Activated naive CD8-positive, alpha-beta T cell (primary cell): ENCODE data around the gene L2HGDH.
A peak's percentile ranks its signal among the peaks of the same experiment; 100 is the strongest.
"Not testable (repeated sequence)": the region's sequence is repeated elsewhere in the genome, so short reads cannot be mapped to it uniquely, and the experiment has no call there.

Experiments used
- H3K27ac Mint-ChIP-seq: one replicate; pipeline ENCODE4 v1.8.0; 2021; ENCODE audit warnings: mixed read lengths
- H3K27me3 Mint-ChIP-seq: one replicate; pipeline ENCODE4 v1.8.0; 2021; ENCODE audit warnings: mixed read lengths
- H3K36me3 Mint-ChIP-seq: one replicate; pipeline ENCODE4 v1.8.0; 2021; ENCODE audit warnings: mixed read lengths
- H3K4me1 Mint-ChIP-seq: one replicate; pipeline ENCODE4 v1.8.0; 2021; ENCODE audit warnings: low read depth, mixed read lengths
- H3K4me3 Mint-ChIP-seq: one replicate; pipeline ENCODE4 v1.8.0; 2021; ENCODE audit warnings: mild to moderate bottlenecking, mixed read lengths
- H3K9me3 Mint-ChIP-seq: one replicate; pipeline ENCODE4 v1.8.0; 2021; ENCODE audit warnings: low read depth, mixed read lengths

The L2HGDH gene

DNA sequence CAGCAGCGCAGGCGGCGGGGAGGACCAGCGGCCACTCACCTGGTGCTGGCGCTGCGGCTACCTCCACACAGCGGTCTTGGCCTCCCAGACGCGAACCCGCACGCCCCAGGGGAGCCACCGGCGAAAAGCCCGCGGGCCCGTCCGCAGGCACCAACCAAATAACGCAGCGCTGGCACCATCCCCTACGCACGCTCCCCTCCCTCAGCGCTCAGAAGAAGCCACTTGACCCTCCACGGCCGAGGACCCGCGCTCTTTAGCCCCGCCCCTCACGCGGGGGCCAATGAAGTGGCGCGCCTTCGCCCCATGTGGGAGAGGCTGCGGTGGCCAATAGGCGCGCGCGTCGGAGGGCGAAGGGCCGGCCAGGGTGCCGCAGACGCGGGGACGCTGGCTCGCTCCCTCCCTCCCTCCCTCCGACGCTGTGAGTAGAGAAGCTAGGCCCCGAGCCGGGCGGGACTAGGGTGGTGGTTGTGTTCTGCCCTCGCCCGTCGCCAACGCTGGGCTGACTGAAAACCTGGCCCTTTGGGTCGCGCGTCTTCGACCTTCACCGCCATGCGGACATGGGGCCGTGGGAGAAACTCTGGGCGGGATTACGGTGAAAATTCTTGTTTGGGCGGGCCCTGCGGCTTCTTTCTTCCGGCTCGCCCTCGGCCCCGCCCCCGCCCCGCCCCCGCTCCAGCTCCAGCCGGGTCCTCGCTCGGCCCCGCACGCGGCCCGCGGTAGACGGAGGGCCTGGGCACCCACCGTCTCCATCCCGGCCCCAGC lies at the start of gene L2HGDH, which contains the start of gene DMAC2L:
Gene L2HGDH (minus strand): TSS at position 258 of the 762 bp plus-strand sequence. CDS start 79 bp downstream, at position 179.
Gene DMAC2L (plus strand): TSS at position 353 of the 762 bp plus-strand sequence. CDS start 9,164 bp downstream, outside the sequence.
- Mint-ChIP-seq H3K27me3 (no peaks in the 10 kb centered on the region), H3K27ac (peak within 1 kb of the TSS; percentile 99), H3K36me3 (peaks cover 8% of the 10 kb centered on the region), H3K4me3 (peak within 1 kb of the TSS; percentile 88), H3K4me1 (peaks cover 44% of the 10 kb centered on the region), H3K9me3 (no peaks in the 10 kb centered on the region)

DNA sequence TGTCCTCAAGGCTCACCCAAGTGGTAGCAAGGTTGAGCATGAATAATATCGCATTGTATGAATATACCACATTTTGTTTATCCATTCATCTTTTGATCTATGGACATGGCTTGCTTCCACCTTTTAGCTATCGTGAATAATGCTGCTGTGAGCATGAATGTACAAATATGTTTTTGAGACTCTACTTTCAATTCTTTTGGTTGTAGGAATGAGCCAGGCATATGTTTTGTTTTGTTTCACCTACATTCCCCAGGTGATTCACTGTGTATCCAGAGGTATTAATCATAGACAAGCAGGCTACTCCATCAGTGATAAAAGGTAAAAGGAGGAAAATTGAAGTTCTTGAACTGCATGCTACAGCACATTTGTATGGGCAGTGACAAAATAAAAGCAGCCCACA lies 48.8 kb upstream of the L2HGDH start:
- Mint-ChIP-seq H3K36me3 (peaks cover 21% of the 10 kb centered on the region), H3K27ac (no peak overlapping the region)

GRCh38 chr14:50360093-50360492 lies 48.1 kb upstream of the L2HGDH start:
- Mint-ChIP-seq H3K36me3 (peaks cover 24% of the 10 kb centered on the region), H3K4me3 (no peak overlapping the region), H3K4me1 (peaks cover 30% of the 10 kb centered on the region), H3K27ac (no peak overlapping the region), H3K27me3 (no peaks in the 10 kb centered on the region), H3K9me3 (no peaks in the 10 kb centered on the region)

More for the DNA sequence above, 48.8 kb upstream of the L2HGDH start:
- no peaks in the 10 kb centered on the region for H3K27me3 Mint-ChIP-seq
- H3K9me3 Mint-ChIP-seq = no peaks in the 10 kb centered on the region
- H3K4me1 Mint-ChIP-seq = peaks cover 27% of the 10 kb centered on the region
- H3K4me3 Mint-ChIP-seq = no peak overlapping the region

GRCh38 chr14:50359631-50360030 lies 47.6 kb upstream of the L2HGDH start:
- H3K4me3 Mint-ChIP-seq = no peak overlapping the region
- H3K9me3 Mint-ChIP-seq = no peaks in the 10 kb centered on the region
- peaks cover 24% of the 10 kb centered on the region for H3K36me3 Mint-ChIP-seq
- no peaks in the 10 kb centered on the region for H3K27me3 Mint-ChIP-seq
- H3K4me1 Mint-ChIP-seq = peaks cover 28% of the 10 kb centered on the region
- H3K27ac Mint-ChIP-seq = no peak overlapping the region

GRCh38 chr14:50357753-50358395 lies 45.8 kb upstream of the L2HGDH start:
- Mint-ChIP-seq H3K4me1 (peaks cover 15% of the 10 kb centered on the region), H3K27ac (no peak overlapping the region), H3K27me3 (no peaks in the 10 kb centered on the region), H3K4me3 (no peak overlapping the region), H3K9me3 (no peaks in the 10 kb centered on the region), H3K36me3 (peaks cover 27% of the 10 kb centered on the region)

DNA sequence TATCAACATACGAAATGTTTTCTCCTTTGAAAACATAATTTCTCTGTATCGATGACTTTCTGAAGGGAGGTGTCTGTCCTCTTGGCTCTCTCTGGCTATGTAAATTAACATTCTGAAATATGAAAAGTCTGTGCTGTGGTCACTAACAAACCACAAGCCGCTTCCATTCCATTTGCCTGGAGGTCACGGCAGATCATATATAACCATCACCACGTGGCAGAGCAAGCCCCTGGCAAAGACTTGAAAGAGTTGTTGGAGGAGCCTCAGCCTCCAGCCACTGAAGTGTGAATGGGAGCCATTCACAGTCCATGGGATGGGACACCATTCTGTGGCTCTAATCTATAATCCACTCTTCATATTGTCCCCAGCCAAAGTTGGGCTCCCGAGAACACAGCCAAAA lies 45.1 kb upstream of the L2HGDH start:
- H3K9me3 Mint-ChIP-seq = no peaks in the 10 kb centered on the region
- peaks cover 9% of the 10 kb centered on the region for H3K4me1 Mint-ChIP-seq
- H3K4me3 Mint-ChIP-seq = no peak overlapping the region
- H3K36me3 Mint-ChIP-seq = peaks cover 27% of the 10 kb centered on the region
- H3K27me3 Mint-ChIP-seq = no peaks in the 10 kb centered on the region
- no peak overlapping the region for H3K27ac Mint-ChIP-seq

DNA sequence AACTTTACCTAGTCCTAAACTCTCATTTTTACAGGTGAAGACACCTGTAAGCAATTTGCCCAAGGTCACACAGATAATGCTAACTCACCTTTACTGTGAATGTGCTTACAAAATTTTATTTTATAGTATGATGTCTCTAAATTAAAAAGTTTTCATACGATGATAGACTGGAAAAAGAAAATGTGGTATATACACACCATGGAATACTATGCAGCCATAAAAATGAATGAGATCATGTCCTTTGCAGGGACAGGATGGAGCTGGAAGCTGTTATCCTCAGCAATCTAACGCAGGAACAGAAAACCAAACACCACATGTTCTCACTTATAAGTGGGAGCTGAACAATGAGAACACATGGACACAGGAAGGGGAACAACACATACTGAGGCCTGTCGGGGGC lies 44.3 kb upstream of the L2HGDH start:
- H3K27me3 Mint-ChIP-seq, H3K4me3 Mint-ChIP-seq, H3K9me3 Mint-ChIP-seq, H3K27ac Mint-ChIP-seq, H3K4me1 Mint-ChIP-seq: not testable (repeated sequence)
- H3K36me3 Mint-ChIP-seq = peaks cover 27% of the 10 kb centered on the region

GRCh38 chr14:50355692-50356091 lies 43.7 kb upstream of the L2HGDH start:
- Mint-ChIP-seq H3K9me3 (no peaks in the 10 kb centered on the region), H3K27me3 (no peaks in the 10 kb centered on the region), H3K4me1 (peaks cover 8% of the 10 kb centered on the region), H3K36me3 (peaks cover 30% of the 10 kb centered on the region), H3K27ac (no peak overlapping the region), H3K4me3 (no peak overlapping the region)

GRCh38 chr14:50354527-50354926 lies 42.5 kb upstream of the L2HGDH start:
- H3K27me3 Mint-ChIP-seq = no peaks in the 10 kb centered on the region
- H3K27ac Mint-ChIP-seq = no peak overlapping the region
- peaks cover 5% of the 10 kb centered on the region for H3K4me1 Mint-ChIP-seq
- H3K36me3 Mint-ChIP-seq = peaks cover 30% of the 10 kb centered on the region
- H3K4me3 Mint-ChIP-seq = no peak overlapping the region
- H3K9me3 Mint-ChIP-seq = no peaks in the 10 kb centered on the region

DNA sequence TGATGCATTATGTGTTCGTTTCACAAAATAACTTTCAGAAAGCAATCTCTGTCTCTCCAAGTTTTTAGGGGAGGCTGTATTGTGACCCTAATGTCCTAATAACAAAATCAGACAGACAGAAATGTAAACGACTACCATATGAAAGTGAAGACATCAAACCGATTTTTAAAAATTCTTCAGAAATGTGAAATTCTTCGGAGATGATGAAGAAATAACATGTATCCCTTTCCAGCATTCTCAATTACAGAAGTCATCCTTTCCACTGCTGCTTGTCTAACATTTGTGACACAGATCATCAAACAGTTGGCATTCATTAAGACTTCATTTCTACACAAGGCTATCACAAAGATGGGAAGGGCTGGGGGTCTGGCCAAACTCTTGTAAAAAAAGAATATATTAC lies 41.1 kb upstream of the L2HGDH start:
- Mint-ChIP-seq H3K36me3 (peaks cover 23% of the 10 kb centered on the region), H3K4me1 (peaks cover 4% of the 10 kb centered on the region), H3K27ac (no peak overlapping the region), H3K9me3 (no peaks in the 10 kb centered on the region), H3K27me3 (no peaks in the 10 kb centered on the region), H3K4me3 (no peak overlapping the region)

- no peak overlapping the region for H3K27ac Mint-ChIP-seq
- peaks cover 4% of the 10 kb centered on the region for H3K4me1 Mint-ChIP-seq
- no peak overlapping the region for H3K4me3 Mint-ChIP-seq
- peaks cover 20% of the 10 kb centered on the region for H3K36me3 Mint-ChIP-seq
- H3K9me3 Mint-ChIP-seq = no peaks in the 10 kb centered on the region
- no peaks in the 10 kb centered on the region for H3K27me3 Mint-ChIP-seq
These were observed 40.6 kb upstream of the L2HGDH start for GRCh38 chr14:50352584-50352983.

- H3K9me3 Mint-ChIP-seq = no peaks in the 10 kb centered on the region
- peaks cover 10% of the 10 kb centered on the region for H3K36me3 Mint-ChIP-seq
- H3K4me3 Mint-ChIP-seq = no peak overlapping the region
- no peaks in the 10 kb centered on the region for H3K27me3 Mint-ChIP-seq
- peaks cover 4% of the 10 kb centered on the region for H3K4me1 Mint-ChIP-seq
- no peak overlapping the region for H3K27ac Mint-ChIP-seq
These were observed 38.9 kb upstream of the L2HGDH start for GRCh38 chr14:50350975-50351374.

- no peaks in the 10 kb centered on the region for H3K9me3 Mint-ChIP-seq
- no peak overlapping the region for H3K27ac Mint-ChIP-seq
These were observed 36.9 kb upstream of the L2HGDH start for GRCh38 chr14:50348933-50349332.

GRCh38 chr14:50347521-50347920 lies 35.5 kb upstream of the L2HGDH start:
- Mint-ChIP-seq H3K9me3 (no peaks in the 10 kb centered on the region), H3K36me3 (peaks cover 12% of the 10 kb centered on the region), H3K27ac (no peak overlapping the region), H3K4me3 (no peak overlapping the region), H3K4me1 (peaks cover 27% of the 10 kb centered on the region), H3K27me3 (no peaks in the 10 kb centered on the region)

More at GRCh38 chr14:50348933-50349332, 36.9 kb upstream of the L2HGDH start:
- Mint-ChIP-seq H3K4me1 (peaks cover 13% of the 10 kb centered on the region), H3K27me3 (no peaks in the 10 kb centered on the region), H3K36me3 (peaks cover 12% of the 10 kb centered on the region), H3K4me3 (no peak overlapping the region)

- Mint-ChIP-seq H3K4me3 (no peak overlapping the region), H3K27ac (peak overlapping the region; percentile 5), H3K27me3 (no peaks in the 10 kb centered on the region), H3K9me3 (no peaks in the 10 kb centered on the region), H3K4me1 (peaks cover 28% of the 10 kb centered on the region), H3K36me3 (peaks cover 11% of the 10 kb centered on the region)
These were observed 33.9 kb upstream of the L2HGDH start for GRCh38 chr14:50345846-50346422.
